MM.1S (cell line): ENCODE results near the gene HEPACAM.

ENCODE experiments used
- CTCF ChIP-seq: fragments of 300-600 bp; sonication (generic); IDR thresholded peaks from 2 replicates; pipeline ENCODE4 v1.5.1; 2016; ENCODE audit warnings: antibody characterized with exemption, low read length, mixed read lengths
- EZH2 ChIP-seq: fragments of 300-600 bp; sonication (generic); optimal IDR thresholded peaks from 2 replicates; pipeline ENCODE3; 2017; ENCODE audit warnings: low read depth, mild to moderate bottlenecking, antibody characterized with exemption, low read length, mixed read lengths
- EZH2phosphoT487 ChIP-seq: fragments of 300-600 bp; sonication (generic); IDR thresholded peaks from 2 replicates; pipeline ENCODE4 v1.6.1; 2018; ENCODE audit warnings: antibody characterized with exemption, low read length

GRCh38 chr11:124898263-124898680 lies 37.6 kb downstream of the HEPACAM start:
- no peak for TF ChIP-seq EZH2phosphoT487
- no peak for TF ChIP-seq CTCF
- TF ChIP-seq EZH2: no peak
